Neural progenitor cell (in vitro differentiated cells): ENCODE results near the gene USP17L15. TPM values are rescaled to one million over a fixed set of nuclear protein-coding genes. Genes with fewer than 3 reads are reported as not detected.
A peak's percentile ranks its signal among the peaks of the same experiment; 100 is the strongest.
"Not testable (repeated sequence)": the region's sequence is repeated elsewhere in the genome, so short reads cannot be mapped to it uniquely, and the experiment has no call there.

Source experiments
- DNase-seq: peaks from one replicate; pipeline ENCODE4 v3.0.0-alpha.2; 2016; ENCODE audit warnings: low spot score
- H2AFZ ChIP-seq: fragments of 200-600 bp; sonication (generic); replicated peaks from 2 replicates; pipeline ENCODE4 v1.6.1; 2016; ENCODE audit warnings: antibody characterized with exemption
- H3F3A ChIP-seq: fragments of 200-600 bp; sonication (generic); 2 replicates; pipeline ENCODE4 v1.6.1; 2016; ENCODE audit warnings: antibody characterized with exemption, low read depth
- H3K27ac ChIP-seq: fragments of 200-600 bp; sonication (generic); 2 replicates; pipeline ENCODE4 v1.5.1; 2016; ENCODE audit warnings: mild to moderate bottlenecking
- H3K27me3 ChIP-seq: fragments of 200-600 bp; sonication (generic); 2 replicates; pipeline ENCODE4 v1.6.1; 2016; ENCODE audit warnings: mild to moderate bottlenecking, moderate library complexity
- H3K36me3 ChIP-seq: fragments of 200-600 bp; sonication (generic); 2 replicates; pipeline ENCODE4 v1.5.1; 2016
- H3K4me1 ChIP-seq: fragments of 200-600 bp; sonication (generic); 2 replicates; pipeline ENCODE4 v1.6.1; 2016; ENCODE audit warnings: mixed run types
- H3K4me2 ChIP-seq: fragments of 200-600 bp; sonication (generic); 2 replicates; pipeline ENCODE4 v1.6.1; 2016
- H3K4me3 ChIP-seq: fragments of 200-600 bp; sonication (generic); 2 replicates; pipeline ENCODE4 v1.5.1; 2016
- H3K79me2 ChIP-seq: fragments of 200-600 bp; sonication (generic); 2 replicates; pipeline ENCODE4 v1.6.1; 2016; ENCODE audit warnings: low read depth
- H3K9ac ChIP-seq: fragments of 200-600 bp; sonication (generic); 2 replicates; pipeline ENCODE4 v1.6.1; 2016
- H3K9me3 ChIP-seq: fragments of 200-600 bp; sonication (generic); 2 replicates; pipeline ENCODE4 v1.5.1; 2016; ENCODE audit warnings: low read depth
- H4K20me1 ChIP-seq: fragments of 200-600 bp; sonication (generic); 2 replicates; pipeline ENCODE4 v1.6.1; 2016; ENCODE audit warnings: low read depth
- H3K27ac Mint-ChIP-seq: 3 replicates; pipeline ENCODE4 v1.8.0; 2021; ENCODE audit warnings: mixed read lengths
- H3K27me3 Mint-ChIP-seq: 2 replicates; pipeline ENCODE4 v1.8.0; 2022; ENCODE audit warnings: low read depth, mild to moderate bottlenecking, inconsistent platforms, moderate library complexity, mixed read lengths; ENCODE audit not compliant: insufficient read depth
- H3K36me3 Mint-ChIP-seq: 3 replicates; pipeline ENCODE4 v1.8.0; 2021; ENCODE audit warnings: mixed read lengths
- H3K4me1 Mint-ChIP-seq: 3 replicates; pipeline ENCODE4 v1.8.0; 2021; ENCODE audit warnings: mixed read lengths
- H3K4me3 Mint-ChIP-seq: 3 replicates; pipeline ENCODE4 v1.8.0; 2021; ENCODE audit warnings: mild to moderate bottlenecking, moderate library complexity, mixed read lengths
- H3K9me3 Mint-ChIP-seq: 3 replicates; pipeline ENCODE4 v1.8.0; 2020; ENCODE audit warnings: mixed read lengths
- total RNA-seq: library from RNA; depleted of rRNA; stranded (reverse); fragments of >200 nt; gene quantifications from 2 replicates; pipeline ENCODE4 v1.2.3, GENCODE V29; 2015; ENCODE audit warnings: low replicate concordance

Gene USP17L15
- total RNA-seq: not detected in 2 replicates

- H3K27me3 Mint-ChIP-seq, H3K9me3 Mint-ChIP-seq, H3K36me3 Mint-ChIP-seq, H4K20me1 ChIP-seq, H3K4me3 ChIP-seq, H3F3A ChIP-seq, H3K9ac ChIP-seq, H3K4me1 Mint-ChIP-seq, DNase-seq, H3K4me3 Mint-ChIP-seq, H3K9me3 ChIP-seq, H3K27ac Mint-ChIP-seq, H3K4me2 ChIP-seq, H3K36me3 ChIP-seq, H3K27ac ChIP-seq, H3K4me1 ChIP-seq, H2AFZ ChIP-seq, H3K79me2 ChIP-seq, H3K27me3 ChIP-seq: not testable (repeated sequence)
These were observed at the start of gene USP17L15 for GRCh38 chr4:9234085-9234484. TSS of gene USP17L15 (plus strand) at chr4:9234385. CDS start at chr4:9234385, 0 bp downstream.

GRCh38 chr4:9210357-9210756 lies 23.8 kb upstream of the USP17L15 start, which contains the start of gene USP17L10:
TSS of gene USP17L10 (plus strand) at chr4:9210657. CDS start at chr4:9210657, 0 bp downstream.
- H3F3A ChIP-seq, H3K79me2 ChIP-seq, H3K27ac Mint-ChIP-seq, H2AFZ ChIP-seq, H3K4me3 Mint-ChIP-seq, H3K4me1 Mint-ChIP-seq, H4K20me1 ChIP-seq, H3K27ac ChIP-seq, H3K4me3 ChIP-seq, H3K9ac ChIP-seq, H3K9me3 Mint-ChIP-seq, H3K4me2 ChIP-seq, H3K27me3 ChIP-seq, H3K4me1 ChIP-seq, H3K27me3 Mint-ChIP-seq, H3K9me3 ChIP-seq, H3K36me3 Mint-ChIP-seq, H3K36me3 ChIP-seq, DNase-seq: not testable (repeated sequence)

- not testable (repeated sequence) for H3K27ac Mint-ChIP-seq
These were observed 19.5 kb upstream of the USP17L15 start for GRCh38 chr4:9214701-9215100.

GRCh38 chr4:9215105-9215504 lies 19.1 kb upstream of the USP17L15 start, which contains the start of gene USP17L11:
TSS of gene USP17L11 (plus strand) at chr4:9215405. CDS start at chr4:9215405, 0 bp downstream.
- H3K4me1 Mint-ChIP-seq, H3K4me3 Mint-ChIP-seq, H3K36me3 Mint-ChIP-seq, H3F3A ChIP-seq, H3K9ac ChIP-seq, H4K20me1 ChIP-seq, H3K9me3 Mint-ChIP-seq, H3K9me3 ChIP-seq, H3K36me3 ChIP-seq, H2AFZ ChIP-seq, H3K27me3 Mint-ChIP-seq, H3K4me3 ChIP-seq, H3K4me1 ChIP-seq, H3K4me2 ChIP-seq, H3K27me3 ChIP-seq, H3K79me2 ChIP-seq, H3K27ac Mint-ChIP-seq, H3K27ac ChIP-seq, DNase-seq: not testable (repeated sequence)

More at GRCh38 chr4:9214701-9215100, 19.5 kb upstream of the USP17L15 start:
- not testable (repeated sequence) for H3K4me3 ChIP-seq, H3K36me3 ChIP-seq, H3K27me3 ChIP-seq, H3K4me2 ChIP-seq, H3K9ac ChIP-seq, H3K9me3 ChIP-seq, H4K20me1 ChIP-seq, H3K4me1 Mint-ChIP-seq, H3K27me3 Mint-ChIP-seq, H2AFZ ChIP-seq, H3K36me3 Mint-ChIP-seq, DNase-seq, H3K27ac ChIP-seq, H3K4me1 ChIP-seq, H3K79me2 ChIP-seq, H3F3A ChIP-seq, H3K9me3 Mint-ChIP-seq, H3K4me3 Mint-ChIP-seq

- H3K4me2 ChIP-seq, H3K9me3 Mint-ChIP-seq, H3K4me3 ChIP-seq, H3K27ac Mint-ChIP-seq, H3K9ac ChIP-seq, H3K27me3 Mint-ChIP-seq, H3K79me2 ChIP-seq, H4K20me1 ChIP-seq, H3K36me3 Mint-ChIP-seq, H3K27ac ChIP-seq, H3K36me3 ChIP-seq, H2AFZ ChIP-seq, H3K9me3 ChIP-seq, H3K27me3 ChIP-seq, H3F3A ChIP-seq, DNase-seq, H3K4me3 Mint-ChIP-seq, H3K4me1 ChIP-seq, H3K4me1 Mint-ChIP-seq: not testable (repeated sequence)
These were observed 14.3 kb upstream of the USP17L15 start, which contains the start of gene USP17L12 for GRCh38 chr4:9219852-9220251. TSS of gene USP17L12 (plus strand) at chr4:9220152. CDS start at chr4:9220152, 0 bp downstream.

GRCh38 chr4:9224596-9224995 lies 9.6 kb upstream of the USP17L15 start, which contains the start of gene USP17L13:
TSS of gene USP17L13 (plus strand) at chr4:9224896. CDS start at chr4:9224896, 0 bp downstream.
- H4K20me1 ChIP-seq, H3K27ac Mint-ChIP-seq, DNase-seq, H3K79me2 ChIP-seq, H3K4me2 ChIP-seq, H3K4me1 Mint-ChIP-seq, H3K4me1 ChIP-seq, H3K27me3 ChIP-seq, H3K36me3 ChIP-seq, H3K9me3 Mint-ChIP-seq, H3K4me3 Mint-ChIP-seq, H3K9me3 ChIP-seq, H3K36me3 Mint-ChIP-seq, H3K9ac ChIP-seq, H3K4me3 ChIP-seq, H3K27me3 Mint-ChIP-seq, H3K27ac ChIP-seq, H3F3A ChIP-seq, H2AFZ ChIP-seq: not testable (repeated sequence)

GRCh38 chr4:9230249-9230648 lies 3.9 kb upstream of the USP17L15 start:
- H3K4me1 ChIP-seq, H3F3A ChIP-seq, H3K27me3 ChIP-seq, H3K27me3 Mint-ChIP-seq, H3K9ac ChIP-seq, H3K4me3 ChIP-seq, H2AFZ ChIP-seq, H3K36me3 Mint-ChIP-seq, H3K4me1 Mint-ChIP-seq, H3K27ac ChIP-seq, DNase-seq, H3K4me2 ChIP-seq, H3K9me3 ChIP-seq, H3K4me3 Mint-ChIP-seq, H4K20me1 ChIP-seq, H3K27ac Mint-ChIP-seq, H3K36me3 ChIP-seq, H3K9me3 Mint-ChIP-seq, H3K79me2 ChIP-seq: not testable (repeated sequence)

- not testable (repeated sequence) for H3K27me3 ChIP-seq, H3K4me1 ChIP-seq, H3K9me3 Mint-ChIP-seq, H3K27ac ChIP-seq, H3K4me3 ChIP-seq, H3K9ac ChIP-seq, H4K20me1 ChIP-seq, H3K79me2 ChIP-seq, H3F3A ChIP-seq, H2AFZ ChIP-seq, H3K4me1 Mint-ChIP-seq, H3K36me3 Mint-ChIP-seq, H3K27ac Mint-ChIP-seq, H3K27me3 Mint-ChIP-seq, H3K9me3 ChIP-seq, H3K4me3 Mint-ChIP-seq, H3K36me3 ChIP-seq, H3K4me2 ChIP-seq
- peak; percentile 1 for DNase-seq
These were observed 4.3 kb downstream of the USP17L15 start for GRCh38 chr4:9238461-9238860.
